ENCODE data around the gene TSPAN18. TPM values are rescaled to one million over a fixed set of nuclear protein-coding genes. Genes with fewer than 3 reads are reported as not detected.

TSPAN18 gene
- total RNA-seq, 1 experiment from 2014 or later, result 18.3 TPM

- Histone ChIP-seq H3K4me1 (ENCODE audit: control insufficient read depth in 1 of 2, insufficient read depth in 2 of 2, low read length in 2 of 2) (no peaks in the 10 kb centered on the region), H2AFZ (ENCODE audit: low read depth, low read length, poor library complexity, severe bottlenecking) (no peak overlapping the region), H3K79me2 (ENCODE audit: insufficient read depth, low read length) (no peaks in the 10 kb centered on the region), H3K36me3 (ENCODE audit: control insufficient read depth in 1 of 2, insufficient read depth in 2 of 2, low read length in 2 of 2) (no peaks in the 10 kb centered on the region), H3K9ac (ENCODE audit: low read length) (no peak overlapping the region), H3K27ac (ENCODE audit: low read depth, low read length) (no peak overlapping the region), H3K9me3 (ENCODE audit: control insufficient read depth in 1 of 2, insufficient read depth in 1 of 2, low read depth in 1 of 2, low read length in 2 of 2) (no peaks in the 10 kb centered on the region), H3K27me3 (ENCODE audit: insufficient read depth, low read length) (no peaks in the 10 kb centered on the region), H4K20me1 (ENCODE audit: insufficient read depth) (no peaks in the 10 kb centered on the region), H3K4me3 (replicated peaks in 1 of 2; ENCODE audit: low read depth in 1 of 2, low read length in 2 of 2) (no peak overlapping the region), H3K4me2 (ENCODE audit: low read length) (no peak overlapping the region), H3K9me2 (ENCODE audit: insufficient read depth) (no peaks in the 10 kb centered on the region)
- ChIA-PET CTCF (interaction anchor here (1.3 kb wide), 1 partner anchor 25 kb away, joined by 6 read pairs; no protein-coding TSS in a partner anchor), RAD21 (ENCODE audit: low non-redundant PET in 1 of 2, low total read pairs in 2 of 2, uncharacterized antibody in 2 of 2, unreplicated experiment in 2 of 2) (no interaction called here), POLR2A (no interaction called here)
- intact Hi-C loops (cut with micrococcal nuclease), result no loop called here
- DNase-seq (ENCODE audit: low read depth, low spot score) (no peak), ATAC-seq (no peak)
- TF ChIP-seq CEBPB (IDR thresholded peaks at IDR 0.05; ENCODE audit: low read depth) (no peak), EGR1 (IDR thresholded peaks at IDR 0.05; ENCODE audit: low read depth) (no peak), SRF (IDR thresholded peaks at IDR 0.05; ENCODE audit: low read depth) (no peak)
- BruUV-seq (replicated peaks), result no TSS peak
Observed at GRCh38 chr11:44750551-44751465, 24.0 kb downstream of the TSPAN18 start.

GRCh38 chr11:44752300-44752699 is 25.5 kb downstream of the TSPAN18 start:
- POLR2A ChIA-PET, result no interaction called here

More at GRCh38 chr11:44752300-44752699, 25.5 kb downstream of the TSPAN18 start:
- no peaks in the 10 kb centered on the region for H4K20me1 ChIP-seq (ENCODE audit: insufficient read depth)
- H3K4me1 ChIP-seq (ENCODE audit: control insufficient read depth in 1 of 2, insufficient read depth in 2 of 2, low read length in 2 of 2), result no peaks in the 10 kb centered on the region
- H3K4me2 ChIP-seq (ENCODE audit: low read length), result no peak overlapping the region
- H2AFZ ChIP-seq (ENCODE audit: low read depth, low read length, poor library complexity, severe bottlenecking), result no peak overlapping the region
- no TSS peak for BruUV-seq (replicated peaks)
- H3K4me3 ChIP-seq (replicated peaks in 1 of 2; ENCODE audit: low read depth in 1 of 2, low read length in 2 of 2), result no peak overlapping the region
- H3K9ac ChIP-seq (ENCODE audit: low read length), result no peak overlapping the region
- ChIA-PET RAD21 (ENCODE audit: low non-redundant PET in 1 of 2, low total read pairs in 2 of 2, uncharacterized antibody in 2 of 2, unreplicated experiment in 2 of 2) (no interaction called here), CTCF (interaction anchor here (1.3 kb wide), 1 partner anchor 23 kb away, joined by 6 read pairs; no protein-coding TSS in a partner anchor)
- TF ChIP-seq ATF3 (IDR thresholded peaks at IDR 0.05), result no peak
- no peak for TF ChIP-seq REST (IDR thresholded peaks at IDR 0.05; ENCODE audit: low read depth)
- TF ChIP-seq ZNF274 (IDR thresholded peaks at IDR 0.05; ENCODE audit: low read depth, low read length), result no peak
- no peak for TF ChIP-seq JUND (IDR thresholded peaks at IDR 0.05)
- TF ChIP-seq CTCF (IDR thresholded peaks at IDR 0.05 in 2 of 3, conservative IDR thresholded peaks at IDR 0.05 in 1 of 3; ENCODE audit: borderline replicate concordance in 1 of 3, insufficient read depth in 1 of 3, low read depth in 2 of 3, low read length in 2 of 3), result no peak
- no peak for TF ChIP-seq EZH2 (IDR thresholded peaks at IDR 0.05)
- no peak for TF ChIP-seq SIN3A (IDR thresholded peaks at IDR 0.05; ENCODE audit: low read depth)
- DNase-seq (ENCODE audit: low read depth, low spot score) (no peak), ATAC-seq (no peak)
- H3K79me2 ChIP-seq (ENCODE audit: insufficient read depth, low read length), result no peaks in the 10 kb centered on the region
- intact Hi-C loops (cut with micrococcal nuclease), result no loop called here
- no peak overlapping the region for H3K27ac ChIP-seq (ENCODE audit: low read depth, low read length)
- no peaks in the 10 kb centered on the region for H3K36me3 ChIP-seq (ENCODE audit: control insufficient read depth in 1 of 2, insufficient read depth in 2 of 2, low read length in 2 of 2)
- H3K27me3 ChIP-seq (ENCODE audit: insufficient read depth, low read length), result no peaks in the 10 kb centered on the region
- no peaks in the 10 kb centered on the region for H3K9me2 ChIP-seq (ENCODE audit: insufficient read depth)
- H3K9me3 ChIP-seq (ENCODE audit: control insufficient read depth in 1 of 2, insufficient read depth in 1 of 2, low read depth in 1 of 2, low read length in 2 of 2), result no peaks in the 10 kb centered on the region

Measured in HCT116 (cell line).